Activated T-cell treated with anti-CD3 and anti-CD28 coated beads, Interleukin-2, amount 50 U/mL, for 48 hours (primary cell): ENCODE measurements around the gene VOPP1.

ENCODE experiments used
- DNase-seq, 2 experiments: peaks; one replicate each; pipeline ENCODE4 v3.0.0-alpha.2; 2020

VOPP1 gene

DNA sequence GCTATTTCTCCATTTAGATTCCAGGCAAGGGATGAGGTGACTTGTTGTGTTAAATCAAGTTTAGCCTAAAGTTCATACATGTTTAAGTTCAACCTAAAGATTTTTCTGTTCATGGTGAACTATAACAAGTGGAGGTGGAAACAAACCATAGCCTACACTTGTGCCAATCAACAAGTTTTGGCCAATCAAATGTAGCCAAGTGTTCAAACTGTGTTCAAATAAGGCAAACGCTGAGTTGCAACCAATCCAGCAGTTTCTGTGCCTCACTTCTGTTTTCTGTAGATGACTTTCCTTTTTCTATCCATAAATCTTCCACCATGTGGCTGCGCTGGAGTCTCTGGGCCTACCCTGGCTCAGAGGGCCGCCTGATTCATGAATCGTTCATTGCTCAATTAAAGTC lies 4.5 kb upstream of the VOPP1 start:
- no peak for DNase-seq

DNA sequence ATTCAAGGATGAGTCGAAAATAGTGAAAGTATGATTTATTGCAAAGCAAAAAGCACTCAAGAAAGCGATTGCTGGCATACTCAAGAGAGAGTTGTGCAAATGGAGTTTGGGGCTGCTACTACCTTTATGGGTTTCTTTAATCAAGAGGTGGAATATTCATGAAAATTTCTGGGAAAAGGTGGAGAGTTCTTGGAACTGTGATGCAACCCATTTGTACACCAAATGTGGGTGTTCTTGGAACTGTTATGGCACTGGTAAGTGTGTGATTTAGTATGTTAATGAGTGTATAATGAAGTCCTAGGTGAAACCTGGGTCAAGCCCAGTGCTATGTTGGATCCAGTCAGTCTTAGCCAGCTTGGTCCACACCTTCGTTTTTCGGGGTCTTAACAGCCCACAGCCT lies 3.4 kb upstream of the VOPP1 start:
- DNase-seq = peak in 1 of 2 experiments; percentile 16

GRCh38 chr7:55575098-55575497 lies 2.8 kb upstream of the VOPP1 start:
- DNase-seq = no peak

DNA sequence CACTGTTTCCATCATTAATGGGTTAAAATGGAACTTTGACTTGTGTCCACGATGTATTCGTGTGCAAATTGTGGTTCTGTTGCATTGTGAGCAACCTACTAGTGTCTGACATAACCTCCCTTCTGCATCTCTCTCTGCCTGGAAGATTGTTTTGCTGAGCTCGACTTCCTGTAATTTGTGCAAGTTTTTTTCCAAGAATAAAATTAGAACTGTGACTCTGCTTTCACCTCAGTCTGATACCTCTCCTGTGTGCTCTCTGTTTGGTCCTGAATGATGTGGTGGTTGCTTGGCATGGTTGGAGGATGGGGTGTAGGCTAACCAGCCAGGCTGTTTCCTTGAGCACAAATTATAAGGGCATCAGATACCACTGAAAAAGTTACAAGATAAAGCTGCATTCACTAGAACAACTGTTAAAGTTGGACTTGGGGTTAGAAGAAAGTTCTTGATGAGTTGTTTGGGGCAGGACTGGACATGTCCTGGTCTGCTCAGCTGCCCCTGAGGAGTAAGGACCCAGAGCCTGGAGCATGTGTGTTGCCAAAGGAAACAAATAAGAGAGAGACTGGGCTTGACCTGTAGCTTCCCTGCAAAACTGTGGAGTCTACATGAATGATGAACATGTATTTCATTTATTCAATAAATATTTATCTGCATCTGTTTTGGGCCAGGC lies 1.9 kb upstream of the VOPP1 start:
- DNase-seq = peak in 1 of 2 experiments; percentile 20

GRCh38 chr7:55573234-55573900 lies 1.1 kb upstream of the VOPP1 start:
- DNase-seq = peak in 1 of 2 experiments; percentile 27

DNA sequence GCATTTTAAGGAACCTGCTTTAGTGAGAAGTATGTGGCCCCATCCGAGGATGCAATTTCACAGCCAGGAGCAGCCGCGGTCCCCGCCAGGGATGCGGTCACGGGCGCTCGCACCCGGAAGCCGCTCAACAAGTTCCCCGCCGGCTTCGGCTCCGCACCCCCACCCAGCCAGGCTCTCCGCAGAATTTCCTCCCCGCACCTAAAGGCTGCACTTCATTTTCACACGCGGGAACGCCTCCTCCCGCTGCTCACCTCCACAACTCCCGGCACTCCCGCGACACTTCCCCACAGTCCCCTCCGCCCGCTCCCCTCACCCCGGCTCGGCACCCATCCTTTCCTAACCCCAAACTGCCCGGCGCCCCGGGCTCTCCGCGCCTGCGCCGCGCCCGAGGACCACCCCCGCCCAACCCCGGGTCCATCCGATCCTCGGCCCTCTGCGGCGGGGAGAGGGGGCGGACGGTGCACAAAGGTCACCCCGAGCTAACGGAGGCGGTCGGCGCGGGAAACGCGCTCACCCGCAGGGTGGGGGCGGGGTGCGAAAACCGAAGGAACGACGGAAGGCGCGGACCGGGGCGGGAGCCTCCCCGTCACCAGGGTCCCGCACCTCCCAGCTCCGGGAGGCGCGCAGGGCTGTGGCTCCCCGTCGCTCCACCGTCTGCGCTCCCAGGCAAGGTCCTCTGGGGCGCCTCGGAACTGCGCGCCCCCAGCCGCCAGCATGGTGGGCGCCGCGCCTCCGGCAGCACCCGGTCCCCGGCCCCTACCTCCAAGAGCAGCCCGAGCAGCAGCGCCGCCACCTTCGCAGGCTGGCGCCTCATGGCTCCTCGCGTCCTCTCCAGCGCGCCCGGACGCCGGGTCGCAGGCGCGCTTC lies 558 bp downstream of the VOPP1 start:
- peak; percentile 76 to 78 for DNase-seq

- DNase-seq = peak in 1 of 2 experiments; percentile 18
Measured at GRCh38 chr7:55570939-55571338, 1.4 kb downstream of the VOPP1 start.

- peak in 1 of 2 experiments; percentile 38 for DNase-seq
Measured at GRCh38 chr7:55570218-55570873, 2.0 kb downstream of the VOPP1 start.

DNA sequence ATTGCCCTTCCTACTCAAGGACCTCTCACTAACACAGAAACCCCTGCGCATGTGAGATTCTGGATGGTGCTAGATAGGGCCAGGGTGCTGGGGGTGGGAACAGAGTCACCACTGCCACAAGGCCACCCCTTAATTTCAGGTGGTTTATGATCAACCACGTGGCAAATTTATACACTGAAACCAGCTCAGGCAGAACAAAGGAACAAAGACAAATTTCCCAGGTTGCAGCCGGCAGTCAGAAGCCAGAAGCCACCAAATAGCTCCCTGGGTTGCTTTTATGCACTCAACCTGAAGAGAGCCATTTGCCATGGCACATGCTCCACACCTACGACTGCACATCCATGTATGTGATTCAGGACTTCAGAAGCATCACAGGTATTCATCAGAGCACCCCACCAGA lies 2.5 kb downstream of the VOPP1 start:
- DNase-seq = peak; percentile 57 to 72

DNA sequence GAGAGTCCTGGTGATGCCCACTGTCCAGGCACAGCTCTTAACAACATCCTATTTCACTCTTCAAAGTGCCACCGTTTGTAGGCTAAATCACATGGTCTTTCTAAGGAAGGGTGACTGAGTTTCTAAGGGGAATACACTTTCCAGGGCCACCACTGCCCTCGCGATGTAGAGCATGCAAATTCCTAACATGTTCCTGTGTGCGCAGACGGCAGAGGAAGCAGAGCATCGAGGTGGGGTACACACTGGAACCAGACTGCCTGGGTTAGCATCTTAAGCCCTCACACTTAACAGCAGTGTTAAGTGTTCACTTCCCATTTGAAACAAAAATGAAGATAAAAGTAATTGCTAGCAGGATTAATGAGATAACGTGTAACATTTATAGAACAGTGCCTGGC lies 3.0 kb downstream of the VOPP1 start:
- DNase-seq = peak; percentile 17 to 21

- DNase-seq = peak; percentile 24 to 26
Measured at GRCh38 chr7:55568613-55569268, 3.6 kb downstream of the VOPP1 start.

- peak; percentile 18 to 26 for DNase-seq
Measured at GRCh38 chr7:55567571-55567970, 4.7 kb downstream of the VOPP1 start.

DNA sequence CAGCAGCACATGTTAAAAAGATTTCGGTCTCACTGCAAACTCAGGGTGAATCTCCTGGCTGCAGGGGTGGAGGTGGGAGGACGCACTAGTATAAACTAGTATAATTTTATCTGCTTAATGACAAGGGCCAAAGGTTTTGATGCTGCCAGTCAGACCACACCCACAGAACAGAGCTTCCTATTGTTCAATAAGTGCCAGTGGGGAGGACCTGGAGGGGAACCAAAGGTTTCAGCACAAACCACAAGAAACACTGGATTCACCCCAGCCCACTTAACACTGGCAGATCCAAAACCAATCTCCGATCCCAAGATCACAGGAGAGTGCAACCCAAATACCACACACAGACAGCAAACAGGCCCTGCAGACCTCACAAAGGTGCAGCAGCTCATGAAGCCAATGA lies 6.6 kb downstream of the VOPP1 start:
- peak in 1 of 2 experiments; percentile 19 for DNase-seq

DNA sequence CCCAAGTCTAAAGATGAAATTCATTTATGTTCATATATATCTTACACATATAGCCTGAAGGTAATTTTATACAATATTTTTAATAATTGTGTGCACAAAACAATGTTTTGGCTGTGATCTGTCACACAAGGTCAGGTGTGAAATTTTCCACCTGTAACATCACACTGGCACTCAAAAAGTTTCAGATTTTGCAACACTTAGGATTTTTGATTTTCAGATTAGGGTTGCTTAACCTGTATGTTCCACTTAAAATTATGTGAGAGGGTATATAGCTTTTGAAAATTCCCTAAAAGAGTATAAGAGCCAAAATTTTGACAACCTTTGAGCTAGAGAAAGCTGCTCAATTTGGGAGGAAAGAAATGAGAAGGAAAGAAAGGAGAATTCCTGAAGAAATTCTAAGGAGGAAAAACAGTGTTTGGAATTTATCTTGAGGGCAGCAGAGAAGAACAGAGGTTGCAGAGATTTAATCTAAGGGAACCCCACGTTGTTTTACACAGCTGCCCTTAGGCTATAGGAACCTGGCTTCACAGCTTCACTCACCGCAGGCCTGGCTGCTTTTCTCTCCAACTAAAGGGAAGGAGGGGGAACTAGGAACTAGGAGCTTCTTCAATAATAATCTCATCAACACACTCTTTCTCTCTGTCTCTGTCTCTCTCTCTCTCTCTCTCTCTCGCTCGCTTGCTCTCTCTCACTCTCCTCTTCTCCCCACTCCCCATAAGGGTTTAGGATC lies 8.5 kb downstream of the VOPP1 start:
- DNase-seq = peak in 1 of 2 experiments; percentile 8

- DNase-seq = no peak
Measured at GRCh38 chr7:55561690-55562089, 10.6 kb downstream of the VOPP1 start.

DNA sequence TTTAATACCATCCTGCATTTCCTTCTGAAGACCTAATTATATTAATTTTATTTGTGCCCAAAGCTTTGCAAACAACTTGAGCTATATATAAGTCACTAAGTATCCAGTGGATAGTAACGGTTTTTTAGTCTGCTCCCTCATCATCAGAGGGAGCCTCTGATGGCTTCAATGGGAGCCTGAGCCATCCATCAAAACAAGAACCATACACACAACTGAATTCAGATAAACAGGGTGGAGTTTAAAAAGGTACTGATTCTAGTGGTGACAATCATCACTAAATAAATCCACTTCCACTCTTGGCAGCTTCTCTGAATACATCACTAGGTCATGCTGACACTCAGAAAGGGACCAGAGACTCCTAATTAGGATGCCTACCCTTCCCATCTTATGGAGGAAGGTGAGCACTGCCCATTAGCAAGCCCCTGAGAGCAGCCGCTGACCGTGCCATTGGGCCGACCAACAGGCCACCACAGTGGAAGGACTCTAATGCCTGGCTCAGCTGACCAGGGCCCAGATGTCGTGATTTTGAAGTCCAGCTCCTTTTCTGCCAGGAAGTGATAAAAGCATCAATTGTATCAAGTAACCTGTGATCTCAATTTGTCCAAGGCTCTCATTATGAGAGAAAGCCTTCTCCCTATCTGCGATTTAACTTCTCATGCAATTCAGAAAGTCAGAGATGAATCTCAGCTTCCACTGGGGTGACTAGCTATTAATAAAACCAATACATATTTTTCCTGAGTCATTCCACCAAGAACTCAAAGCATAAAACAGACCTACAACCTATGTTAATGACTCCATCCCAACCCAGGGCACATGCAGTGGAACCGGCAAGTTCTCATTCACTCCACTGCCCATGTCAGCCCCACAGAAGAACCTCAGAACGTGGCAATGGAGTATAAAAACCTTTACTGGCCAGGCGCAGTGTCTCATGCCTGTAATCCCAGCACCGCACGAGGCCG lies 13.1 kb downstream of the VOPP1 start:
- peak in 1 of 2 experiments; percentile 20 for DNase-seq

- DNase-seq = peak; percentile 39 to 44
Measured at GRCh38 chr7:55557666-55558188, 14.6 kb downstream of the VOPP1 start.

DNA sequence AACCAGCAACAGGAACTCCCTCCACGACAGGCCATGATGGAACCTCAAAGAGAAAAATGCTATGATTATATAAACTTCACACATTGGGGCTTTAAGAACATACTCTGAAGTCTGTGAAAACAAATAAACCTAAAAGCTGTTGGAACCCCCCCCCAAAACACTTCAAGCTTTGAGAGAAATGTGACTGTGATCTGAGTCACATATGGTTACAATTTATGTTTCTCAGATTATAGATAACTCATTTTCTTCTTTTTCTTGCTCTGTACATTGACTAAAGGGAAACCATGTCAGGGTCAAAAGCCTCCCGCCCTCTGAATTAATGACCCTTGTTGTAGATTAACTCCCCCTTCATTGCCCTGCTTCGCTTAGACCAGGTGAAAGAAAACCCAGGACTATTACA lies 15.8 kb downstream of the VOPP1 start:
- peak in 1 of 2 experiments; percentile 9 for DNase-seq

- DNase-seq = peak in 1 of 2 experiments; percentile 7
Measured at GRCh38 chr7:55556031-55556430, 16.3 kb downstream of the VOPP1 start.

GRCh38 chr7:55555160-55555559 lies 17.1 kb downstream of the VOPP1 start:
- DNase-seq = peak in 1 of 2 experiments; percentile 10
